ENCODE results near the gene SYCP2.
A peak's percentile ranks its signal among the peaks of the same experiment; 100 is the strongest.

SYCP2 gene

GRCh38 chr20:59945175-59945574 lies 11.7 kb upstream of the SYCP2 start:
- peak; percentile 26 for DNase-seq (ENCODE audit: low read depth, low spot score)

GRCh38 chr20:59944726-59945125 lies 11.3 kb upstream of the SYCP2 start:
- no peak for DNase-seq (ENCODE audit: low read depth, low spot score)

GRCh38 chr20:59942245-59942644 lies 8.8 kb upstream of the SYCP2 start:
- no peak for DNase-seq (ENCODE audit: low read depth, low spot score)

- no peak for DNase-seq (ENCODE audit: low read depth, low spot score)
Observed at GRCh38 chr20:59940956-59941294, 7.5 kb upstream of the SYCP2 start.

GRCh38 chr20:59940129-59940955 lies 6.9 kb upstream of the SYCP2 start, which contains the start of the genes FAM217B and PPP1R3D:
TSS of gene FAM217B (plus strand) at chr20:59940389. CDS start at chr20:59943944, 3,555 bp downstream.
TSS of gene PPP1R3D (minus strand) at chr20:59940305. CDS start at chr20:59939931, 374 bp downstream.
- DNase-seq (ENCODE audit: low read depth, low spot score): peak; percentile 99

GRCh38 chr20:59939879-59940128 lies 6.4 kb upstream of the SYCP2 start:
- no peak for DNase-seq (ENCODE audit: low read depth, low spot score)

- no peak for DNase-seq (ENCODE audit: low read depth, low spot score)
Observed at GRCh38 chr20:59939052-59939878, 5.8 kb upstream of the SYCP2 start.

- peak; percentile 14 for DNase-seq (ENCODE audit: low read depth, low spot score)
Observed at GRCh38 chr20:59938696-59939051, 5.2 kb upstream of the SYCP2 start.

GRCh38 chr20:59938221-59938620 lies 4.8 kb upstream of the SYCP2 start:
- DNase-seq (ENCODE audit: low read depth, low spot score): peak; percentile 47

GRCh38 chr20:59937150-59937549 lies 3.7 kb upstream of the SYCP2 start:
- DNase-seq (ENCODE audit: low read depth, low spot score): no peak

GRCh38 chr20:59936409-59936808 lies 3.0 kb upstream of the SYCP2 start:
- no peak for DNase-seq (ENCODE audit: low read depth, low spot score)

GRCh38 chr20:59935457-59936185 lies 2.2 kb upstream of the SYCP2 start:
- DNase-seq (ENCODE audit: low read depth, low spot score): no peak

- peak; percentile 90 for DNase-seq (ENCODE audit: low read depth, low spot score)
Observed at GRCh38 chr20:59933849-59934585, 580 bp upstream of the SYCP2 start.

- DNase-seq (ENCODE audit: low read depth, low spot score): no peak
Observed at GRCh38 chr20:59932616-59933295, 681 bp downstream of the SYCP2 start.

- DNase-seq (ENCODE audit: low read depth, low spot score): no peak
Observed at GRCh38 chr20:59931511-59932312, 1.7 kb downstream of the SYCP2 start.

- no peak for DNase-seq (ENCODE audit: low read depth, low spot score)
Observed at GRCh38 chr20:59925899-59926298, 7.5 kb downstream of the SYCP2 start.

GRCh38 chr20:59925359-59925758 lies 8.1 kb downstream of the SYCP2 start:
- no peak for DNase-seq (ENCODE audit: low read depth, low spot score)

- no peak for DNase-seq (ENCODE audit: low read depth, low spot score)
Observed at GRCh38 chr20:59923514-59923913, 9.9 kb downstream of the SYCP2 start.

GRCh38 chr20:59920944-59921343 lies 12.5 kb downstream of the SYCP2 start:
- no peak for DNase-seq (ENCODE audit: low read depth, low spot score)

GRCh38 chr20:59912609-59913008 lies 20.8 kb downstream of the SYCP2 start:
- DNase-seq (ENCODE audit: low read depth, low spot score): no peak
